ENCODE measurements around the gene INTS14.
"Not testable (repeated sequence)": the region's sequence is repeated elsewhere in the genome, so short reads cannot be mapped to it uniquely, and the experiment has no call there.

The INTS14 gene

DNA sequence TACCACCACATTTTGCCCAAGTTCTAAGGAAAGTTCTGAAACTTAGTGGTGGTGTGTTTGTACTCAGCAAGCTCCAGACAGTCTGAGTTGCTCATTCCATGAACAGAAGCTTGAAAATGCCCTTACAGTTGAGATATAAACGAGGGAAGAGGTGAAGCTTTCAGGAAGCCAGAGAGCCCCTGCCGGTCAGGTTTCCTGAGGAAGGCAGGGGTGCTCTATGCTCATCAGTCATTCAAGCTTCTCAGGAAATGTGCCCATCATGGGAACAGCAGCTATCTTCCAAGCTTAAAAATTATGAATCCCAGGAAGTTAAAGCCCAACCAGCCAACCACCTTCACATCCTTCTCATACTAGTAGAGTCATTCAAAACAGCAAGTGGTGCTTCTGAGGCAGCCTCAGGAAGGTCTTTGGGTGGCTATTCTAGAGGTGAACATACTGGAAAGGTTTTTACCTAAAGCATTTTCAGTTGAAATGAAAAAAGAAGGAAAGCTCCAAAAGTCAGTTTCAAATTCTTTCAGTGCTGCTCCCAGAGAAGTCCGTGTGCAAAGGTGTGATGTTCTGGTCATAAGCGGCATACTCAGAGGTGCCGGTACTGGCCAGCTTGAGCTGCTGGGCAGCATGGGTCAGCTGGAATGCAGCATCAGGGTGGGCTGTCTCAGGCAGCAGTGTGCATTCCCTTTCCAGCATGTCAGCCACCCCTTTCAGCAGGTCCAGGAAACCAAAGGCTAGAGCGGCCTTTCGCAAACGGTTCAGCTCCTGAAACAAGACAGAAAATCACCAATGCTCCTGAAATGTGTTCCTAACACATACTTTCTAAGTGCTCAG is 31.8 kb downstream of the INTS14 start:
- DNase-seq (ENCODE audit: low read depth, low spot score), result peak; percentile 28

DNA sequence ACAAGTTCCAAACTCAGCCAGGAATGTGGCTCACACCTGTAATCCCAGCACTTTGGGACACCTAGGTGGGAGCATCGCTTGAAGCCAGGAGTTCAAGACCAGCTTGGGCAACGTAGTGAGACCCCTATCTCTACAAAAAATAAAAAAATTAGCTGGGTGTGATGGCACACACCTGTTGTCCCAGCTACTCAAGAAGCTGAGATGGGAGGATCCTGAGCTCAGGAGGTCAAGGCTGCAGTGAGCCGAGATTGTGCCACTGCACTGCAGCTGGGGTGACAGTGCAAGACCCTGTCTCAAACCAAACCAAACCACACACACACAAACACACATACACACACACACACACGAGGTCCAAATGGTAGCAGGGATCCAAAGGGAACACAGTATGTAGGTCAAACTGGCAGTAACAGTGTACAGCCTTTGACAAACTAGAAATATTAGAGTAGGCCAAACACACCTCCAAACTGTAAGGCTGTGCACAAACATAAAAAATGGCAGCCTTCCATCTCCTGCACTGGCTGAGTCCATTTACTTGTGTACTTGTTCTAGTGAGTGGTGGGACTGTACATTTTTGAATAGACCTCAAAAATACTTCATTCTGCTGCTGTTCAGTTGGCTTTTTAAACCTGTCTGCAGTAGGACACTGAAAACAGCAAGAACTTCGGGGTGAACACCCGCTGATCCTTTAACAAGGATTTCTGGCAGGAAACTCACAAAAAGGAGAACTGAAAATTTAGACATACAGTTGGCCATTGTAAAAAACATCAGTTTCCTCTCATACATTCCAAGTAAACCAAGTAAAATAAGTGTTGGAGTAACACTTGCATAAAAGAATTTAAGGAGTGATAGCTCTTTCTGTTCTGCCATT is 33.6 kb downstream of the INTS14 start:
- DNase-seq (ENCODE audit: low read depth, low spot score), result no peak

DNA sequence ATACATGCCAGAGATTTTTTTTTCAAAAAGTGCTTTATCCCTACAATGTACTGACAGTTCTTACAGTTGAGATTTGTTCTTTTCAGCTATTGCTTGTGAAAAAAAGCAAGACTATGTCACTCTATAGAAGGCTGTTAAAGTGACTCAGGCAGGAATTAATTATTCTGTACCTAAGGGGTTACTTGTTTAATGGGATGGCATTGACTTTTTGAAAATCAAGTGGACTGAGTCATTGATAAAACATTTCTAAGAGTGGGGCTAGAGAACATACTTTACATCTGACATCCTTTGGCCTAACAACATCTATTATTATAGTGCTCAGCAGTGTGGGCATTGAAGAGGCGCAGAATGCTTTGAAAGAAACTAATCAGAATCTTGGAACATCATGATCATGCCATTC is 34.3 kb downstream of the INTS14 start:
- no peak for DNase-seq (ENCODE audit: low read depth, low spot score)

DNA sequence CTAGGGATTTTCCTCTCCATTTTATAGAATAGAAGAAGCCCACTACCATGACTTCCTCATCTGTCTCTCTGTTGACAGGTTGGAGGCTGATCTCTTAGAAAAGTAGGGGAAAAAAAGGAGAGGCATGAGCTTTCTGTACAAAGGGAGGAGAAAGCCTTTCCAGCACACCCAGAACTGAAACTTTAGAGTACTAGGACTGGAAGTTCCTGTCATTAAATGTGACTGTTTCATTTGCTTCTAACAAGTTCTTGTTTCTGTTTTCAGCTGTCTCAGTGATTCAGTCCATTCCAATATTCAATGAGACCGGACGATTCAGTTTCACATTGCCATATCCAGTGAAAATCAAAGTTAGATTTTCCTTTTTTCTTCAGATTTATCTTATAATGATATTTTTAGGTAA is 39.0 kb downstream of the INTS14 start:
- DNase-seq (ENCODE audit: low read depth, low spot score), result no peak

DNA sequence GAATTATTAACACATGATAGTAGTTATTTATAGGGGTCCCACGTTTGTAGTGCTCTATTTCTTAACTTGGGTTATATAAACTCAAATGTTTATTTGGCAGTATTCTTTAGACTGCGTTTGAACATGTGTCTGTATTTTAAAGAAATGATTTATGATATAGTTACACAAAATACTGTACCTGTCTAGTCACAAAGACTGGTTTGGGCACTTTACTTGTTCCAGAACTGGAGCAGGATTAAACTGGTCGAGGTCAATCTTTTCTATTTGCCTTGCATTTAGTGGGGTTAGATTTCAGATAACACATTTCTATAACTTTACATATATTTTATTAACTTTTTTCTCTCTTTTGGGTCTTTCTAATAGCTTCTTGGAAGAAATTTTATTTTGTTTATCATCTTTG is 41.2 kb downstream of the INTS14 start:
- DNase-seq (ENCODE audit: low read depth, low spot score), result no peak

DNA sequence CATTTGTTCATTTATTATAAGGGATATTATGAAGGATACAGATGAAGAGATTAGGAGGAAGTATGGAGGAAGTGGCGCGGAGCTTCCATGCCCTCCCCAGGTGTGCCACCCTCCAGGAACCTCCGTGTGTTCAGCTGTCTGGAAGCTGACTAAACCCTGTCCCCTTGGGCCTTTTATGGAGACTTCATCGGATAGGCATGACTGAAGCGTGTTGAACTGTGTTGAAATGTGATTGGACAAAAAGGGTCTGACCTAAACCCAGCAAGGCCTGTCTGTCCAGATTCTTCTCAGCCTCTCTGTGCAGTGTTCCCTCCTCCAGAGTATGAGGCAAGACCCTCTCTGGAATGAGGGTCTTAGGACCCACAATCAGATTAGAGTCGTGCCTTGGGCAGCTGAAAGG is 49.0 kb downstream of the INTS14 start:
- DNase-seq (ENCODE audit: low read depth, low spot score), result peak; percentile 13

DNA sequence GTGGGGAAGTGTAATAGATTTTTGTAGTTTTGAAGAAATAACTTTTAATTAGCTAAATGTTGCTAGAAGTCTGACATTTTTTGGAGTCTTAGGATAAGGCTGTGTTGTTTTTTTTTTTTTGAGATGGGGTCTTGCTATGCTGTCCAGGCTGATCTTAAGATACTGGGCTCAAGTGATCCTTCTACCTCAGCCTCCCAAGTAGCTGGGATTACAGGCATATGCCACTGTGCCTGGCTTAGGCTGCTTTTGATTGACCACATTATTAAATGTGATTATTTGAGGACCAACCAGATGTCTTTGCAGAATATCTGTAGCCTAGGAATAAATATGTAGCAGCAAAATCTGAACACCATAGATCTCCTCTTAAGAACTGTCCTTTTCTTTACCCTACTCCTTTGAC is 51.0 kb downstream of the INTS14 start:
- DNase-seq (ENCODE audit: low read depth, low spot score), result no peak

DNA sequence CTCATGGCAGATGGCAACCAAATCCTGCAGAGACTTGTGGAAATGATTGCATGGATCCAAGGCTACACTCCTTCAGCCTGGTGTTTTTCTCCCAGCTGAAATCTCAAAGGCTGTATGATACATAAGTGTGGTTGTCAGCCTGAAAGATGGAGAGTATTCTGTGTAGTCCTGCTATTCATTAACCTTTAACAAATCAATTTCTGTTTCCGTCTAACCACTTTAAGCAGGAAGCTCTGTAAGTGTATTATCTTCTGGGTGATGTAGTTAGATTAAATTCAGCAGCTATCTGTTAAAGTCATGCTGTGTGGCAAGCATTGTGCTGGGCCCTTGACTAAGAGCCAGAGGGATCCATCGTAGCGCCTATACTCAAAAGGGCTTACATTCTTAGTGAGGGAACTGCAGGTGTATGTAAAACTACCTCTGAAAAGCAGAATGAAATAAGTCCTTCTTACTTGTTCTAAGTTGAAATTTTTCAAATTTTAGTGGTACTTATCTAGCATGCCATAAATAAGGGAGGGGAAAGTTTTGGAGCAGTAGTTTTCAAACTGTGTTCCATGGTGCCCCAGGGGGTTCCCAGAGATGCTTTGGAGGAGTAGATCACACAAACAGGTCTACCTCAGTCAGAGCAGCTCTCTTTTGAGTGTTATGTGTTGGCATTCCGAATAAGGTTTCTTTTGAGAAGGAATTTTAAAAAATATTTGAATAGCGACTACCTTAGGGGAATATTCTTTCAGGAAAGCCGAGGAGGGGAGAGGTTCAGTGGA is 51.8 kb downstream of the INTS14 start:
- no peak for DNase-seq (ENCODE audit: low read depth, low spot score)

DNA sequence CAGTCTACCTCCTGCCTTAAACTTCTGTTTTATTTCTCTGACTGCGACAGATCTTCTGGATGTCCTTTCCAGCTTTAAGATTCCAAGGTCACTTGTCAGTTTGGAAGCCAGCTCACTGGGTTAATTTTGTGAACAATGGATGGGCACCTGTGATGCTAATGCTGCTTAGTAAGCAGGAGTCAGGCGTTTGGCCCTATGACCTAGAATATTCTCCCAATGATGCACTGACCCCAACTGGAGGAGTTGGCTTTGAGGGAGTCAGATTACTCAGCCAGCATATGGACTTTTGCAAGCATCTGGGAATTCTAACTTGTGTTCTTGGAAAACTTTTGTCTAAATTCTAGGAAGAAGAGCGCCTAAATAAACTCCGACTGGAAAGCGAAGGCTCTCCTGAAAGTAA is 52.6 kb downstream of the INTS14 start:
- no peak for DNase-seq (ENCODE audit: low read depth, low spot score)

DNA sequence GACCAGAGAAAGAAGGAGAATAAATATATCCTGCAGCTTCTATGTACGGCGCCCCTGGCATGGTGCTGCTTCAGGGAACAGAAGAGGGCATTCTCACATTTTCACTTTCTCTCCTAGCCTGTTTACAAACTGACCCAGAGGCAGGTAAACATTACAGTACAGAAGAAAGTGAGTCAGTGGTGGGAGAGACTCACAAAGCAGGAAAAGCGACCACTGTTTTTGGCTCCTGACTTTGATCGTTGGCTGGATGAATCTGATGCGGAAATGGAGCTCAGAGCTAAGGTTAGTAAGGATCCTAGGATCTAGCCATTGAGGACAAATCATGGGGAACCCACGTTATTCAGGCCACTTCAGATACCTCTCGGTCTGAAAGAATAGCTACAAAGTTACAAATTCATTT is 54.3 kb downstream of the INTS14 start:
- no peak for DNase-seq (ENCODE audit: low read depth, low spot score)

DNA sequence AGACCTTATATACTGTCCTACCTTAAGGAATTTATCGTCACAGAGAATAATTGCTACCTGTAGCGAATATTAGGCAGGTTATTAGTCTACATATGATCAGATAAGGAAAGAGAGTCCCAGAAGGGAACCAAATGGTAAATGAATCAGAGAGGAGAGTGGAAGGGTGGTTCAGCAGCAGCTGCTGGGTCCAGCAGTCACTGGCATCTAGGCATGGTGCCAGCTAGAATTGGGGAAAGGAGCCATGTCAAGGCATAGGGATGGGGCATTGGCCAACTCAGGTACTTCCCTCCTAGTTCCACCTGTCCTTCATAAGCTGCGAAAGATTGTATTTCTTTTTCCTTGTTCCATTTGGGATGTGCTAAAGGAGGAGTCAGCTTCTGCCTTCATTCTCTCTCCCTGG is 57.2 kb downstream of the INTS14 start:
- no peak for DNase-seq (ENCODE audit: low read depth, low spot score)

DNA sequence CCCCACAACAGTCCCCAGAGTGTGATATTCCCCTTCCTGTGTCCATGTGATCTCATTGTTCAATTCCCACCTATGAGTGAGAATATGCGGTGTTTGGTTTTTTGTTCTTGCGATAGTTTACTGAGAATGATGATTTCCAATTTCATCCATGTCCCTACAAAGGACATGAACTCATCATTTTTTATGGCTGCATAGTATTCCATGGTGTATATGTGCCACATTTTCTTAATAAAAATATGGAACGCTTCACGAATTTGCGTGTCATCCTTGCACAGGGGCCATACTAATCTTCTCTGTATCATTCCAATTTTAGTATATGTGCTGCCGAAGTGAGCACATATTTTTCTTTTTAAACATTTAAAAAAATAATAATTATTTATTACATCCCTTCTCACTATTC is 58.1 kb downstream of the INTS14 start:
- not testable (repeated sequence) for DNase-seq (ENCODE audit: low read depth, low spot score)

DNA sequence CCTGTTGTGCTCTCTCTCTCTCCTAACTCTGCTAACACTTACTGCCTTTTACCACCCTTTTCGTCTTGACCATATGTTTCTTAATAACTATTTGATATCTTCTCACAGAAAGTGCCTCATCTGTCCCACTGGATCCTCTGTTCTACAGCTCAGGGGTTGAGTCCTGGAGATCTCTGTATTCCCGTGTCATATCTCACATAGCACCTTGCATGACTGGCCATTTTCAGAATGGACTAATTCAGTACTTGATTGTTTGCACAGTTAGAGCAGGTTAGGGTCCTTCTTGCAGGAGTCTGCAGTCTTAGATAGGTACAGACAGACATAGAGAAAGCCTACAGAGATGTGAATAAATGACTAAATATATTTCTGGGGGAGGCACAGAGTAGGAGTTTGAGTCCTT is 59.7 kb downstream of the INTS14 start:
- DNase-seq (ENCODE audit: low read depth, low spot score), result no peak

DNA sequence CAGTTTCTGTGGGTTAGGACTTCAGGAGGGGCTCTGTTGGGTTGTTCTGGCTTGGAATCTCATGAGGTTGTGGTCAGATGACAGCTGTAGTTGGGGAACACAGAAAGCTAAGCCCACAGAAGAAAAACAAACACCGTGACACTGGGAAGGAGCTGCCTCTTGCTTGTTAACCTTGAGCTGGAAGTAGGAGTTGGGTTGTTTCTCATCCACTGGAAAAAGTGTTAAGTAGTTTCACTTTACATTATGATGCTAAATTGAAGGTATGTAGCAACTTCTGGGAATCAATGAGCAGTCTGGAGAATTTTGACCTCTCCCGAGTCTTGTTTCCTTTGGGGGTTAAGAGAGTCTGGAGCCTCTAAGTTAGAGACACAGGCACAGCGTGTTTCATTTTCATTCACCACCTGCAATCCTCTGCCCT is 60.2 kb downstream of the INTS14 start:
- no peak for DNase-seq (ENCODE audit: low read depth, low spot score)

DNA sequence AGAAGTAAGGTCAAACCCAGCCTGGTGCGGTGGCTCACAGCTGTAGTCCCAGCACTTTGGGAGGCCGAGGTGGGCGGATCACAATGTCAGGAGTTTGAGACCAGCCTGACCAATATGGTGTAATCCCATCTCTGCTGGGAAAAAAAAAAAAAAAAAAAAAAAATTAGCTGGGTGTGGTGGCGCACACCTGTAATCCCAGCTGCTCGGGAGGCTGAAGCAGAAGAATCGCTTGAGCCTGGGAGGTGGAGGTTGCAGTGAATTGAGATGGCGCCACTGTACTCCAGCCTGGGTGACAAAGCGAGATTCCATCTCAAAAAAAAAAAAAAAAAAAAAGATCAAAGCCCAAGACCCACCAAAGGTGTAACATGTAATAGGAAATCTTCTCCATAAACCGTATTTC is 61.6 kb downstream of the INTS14 start:
- DNase-seq (ENCODE audit: low read depth, low spot score), result not testable (repeated sequence)

DNA sequence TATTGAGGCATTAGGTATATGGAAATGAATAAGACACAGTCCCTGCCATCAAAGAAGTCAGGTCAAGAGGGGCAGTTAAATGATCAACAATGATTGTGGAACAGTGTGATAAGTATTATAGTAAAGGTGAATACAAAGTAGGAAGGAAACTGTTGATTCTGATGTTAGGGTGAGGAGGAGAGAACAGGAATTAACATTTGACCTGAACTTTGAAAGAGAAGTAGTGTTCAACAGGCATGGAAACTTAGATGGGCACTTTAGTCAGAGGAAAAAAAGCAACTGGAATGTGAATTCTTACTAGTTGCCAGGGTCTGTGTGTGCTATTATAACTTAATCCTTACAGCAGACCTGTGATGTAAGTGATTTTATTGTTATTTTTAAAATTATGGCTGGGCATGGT is 63.1 kb downstream of the INTS14 start:
- DNase-seq (ENCODE audit: low read depth, low spot score), result no peak

DNA sequence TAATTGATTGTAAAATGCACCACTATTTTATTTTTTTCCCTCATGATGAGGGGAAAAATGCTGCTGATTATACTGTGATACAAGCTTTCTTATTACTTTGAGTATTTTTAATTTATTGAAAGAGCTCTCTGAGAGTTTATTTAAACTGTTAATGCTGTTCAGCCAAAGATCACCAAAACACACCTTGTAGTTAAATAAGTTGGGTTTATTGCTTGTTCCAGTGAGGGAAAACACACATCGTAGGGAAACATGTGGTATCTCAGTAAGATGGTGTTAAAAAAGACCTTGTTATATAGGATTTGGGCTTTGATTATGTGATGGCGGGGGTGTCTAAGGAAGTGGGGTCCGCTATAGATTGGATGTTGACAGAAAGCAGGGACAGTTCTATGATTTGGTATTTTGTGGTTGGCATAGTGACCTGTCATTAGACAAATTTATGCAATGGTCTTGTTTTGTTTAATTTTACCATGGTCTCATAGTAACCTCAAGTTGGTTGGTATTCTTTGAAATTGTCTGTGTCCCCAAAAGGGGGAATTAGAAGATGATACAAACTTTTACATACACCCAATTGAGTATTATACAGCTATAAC is 69.6 kb downstream of the INTS14 start:
- no peak for DNase-seq (ENCODE audit: low read depth, low spot score)

DNA sequence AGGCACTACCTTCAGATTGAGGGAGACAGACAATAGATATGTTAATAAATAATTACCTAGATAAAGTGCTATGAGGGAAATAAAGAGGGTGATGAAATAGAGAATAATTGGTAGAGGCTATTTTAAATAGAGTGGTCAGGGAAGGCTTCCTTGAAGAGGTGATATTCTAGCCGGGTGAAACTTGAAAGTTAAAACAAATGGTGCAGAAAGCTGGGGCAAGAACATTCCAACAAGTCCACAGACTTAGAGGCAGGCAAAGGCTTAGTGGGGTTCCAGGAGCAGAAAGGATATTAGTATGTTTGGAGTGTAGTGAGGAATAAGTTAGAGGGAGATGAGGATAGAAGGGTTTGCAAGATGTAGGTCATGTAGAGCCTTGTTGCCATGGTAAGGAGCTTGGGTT is 70.6 kb downstream of the INTS14 start:
- no peak for DNase-seq (ENCODE audit: low read depth, low spot score)

DNA sequence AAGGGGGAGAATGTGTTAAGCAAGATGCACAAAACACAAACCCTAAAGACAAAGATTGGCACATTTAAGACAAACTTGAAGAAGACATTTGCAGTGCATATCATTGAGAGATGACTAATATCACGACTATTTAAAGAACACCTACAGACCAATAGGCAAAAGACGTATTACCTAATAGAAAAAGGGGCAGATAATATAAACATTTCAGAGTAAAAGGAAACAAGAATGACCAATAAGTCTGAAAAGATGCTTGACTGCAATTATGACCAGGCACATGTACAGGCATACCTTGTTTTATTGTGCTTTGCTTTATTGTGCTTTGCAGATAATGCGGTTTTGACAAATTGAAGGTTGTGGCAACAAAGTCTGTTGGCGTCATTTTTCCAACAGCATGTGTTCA is 75.7 kb downstream of the INTS14 start:
- DNase-seq (ENCODE audit: low read depth, low spot score), result no peak

DNA sequence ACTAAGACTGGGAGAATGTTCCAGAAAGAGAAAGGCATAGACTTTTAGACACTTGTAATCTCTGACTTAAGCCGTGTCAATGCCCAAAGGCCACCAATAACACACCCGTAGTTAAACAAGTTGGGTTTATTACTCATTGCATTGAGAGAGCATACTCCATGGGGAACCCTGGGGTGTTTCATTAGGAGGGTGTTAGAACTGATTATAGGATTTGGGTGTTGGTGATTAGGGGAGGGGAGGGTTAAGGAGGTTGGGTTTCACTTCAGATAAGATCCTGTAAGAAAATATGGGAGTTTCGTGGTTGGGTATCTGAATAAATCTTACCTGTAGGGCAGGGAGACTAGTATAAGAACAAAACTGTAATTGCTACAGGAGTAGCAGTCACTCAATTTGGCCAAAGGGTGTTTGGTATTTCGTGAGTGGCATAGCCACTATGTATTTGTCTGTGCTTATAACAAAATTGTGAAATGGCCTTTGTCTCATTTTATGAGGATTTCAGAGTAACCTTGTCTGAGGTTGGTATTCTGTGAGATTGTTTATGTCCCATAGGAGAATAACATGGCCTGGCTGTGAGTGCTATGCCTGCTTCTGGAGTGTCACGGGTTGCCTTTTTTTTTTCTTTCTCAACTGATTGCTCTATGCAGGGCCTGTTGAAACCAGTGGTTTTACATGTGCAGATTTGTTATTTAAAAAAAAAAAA is 77.7 kb downstream of the INTS14 start:
- peak; percentile 18 for DNase-seq (ENCODE audit: low read depth, low spot score)

DNA sequence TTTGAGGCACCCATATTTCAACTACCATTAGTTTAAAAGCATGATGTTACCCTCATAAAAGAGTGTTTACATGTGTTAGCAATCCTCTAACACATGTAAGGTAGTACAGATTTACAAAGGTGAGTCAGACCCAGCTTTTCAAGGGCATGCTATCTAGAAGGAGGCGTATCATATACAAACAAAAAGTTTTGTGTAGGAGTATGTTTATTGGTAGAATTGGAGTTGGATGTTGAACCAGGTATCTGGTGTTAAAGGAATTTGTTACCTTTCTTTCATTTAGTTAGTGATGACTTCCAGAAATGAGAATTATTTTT is 78.2 kb downstream of the INTS14 start:
- DNase-seq (ENCODE audit: low read depth, low spot score), result no peak

All from ELF-1 (cell line).